H1 (cell line): Measurements from ENCODE around the gene KIAA1328. TPM values are rescaled to one million over a fixed set of nuclear protein-coding genes. Genes with fewer than 3 reads are reported as not detected.

Source experiments
- ATF3 ChIP-seq: IDR thresholded peaks from 2 replicates; pipeline ENCODE4 v1.6.1; 2011; ENCODE audit warnings: low read depth, mild to moderate bottlenecking, low read length; ENCODE audit not compliant: insufficient read depth
- EZH2 ChIP-seq: fragments of 200-600 bp; sonication (generic); IDR thresholded peaks from 2 replicates; pipeline ENCODE4 v1.7.1; 2012; ENCODE audit warnings: low read depth, mild to moderate bottlenecking, moderate library complexity, low read length, inconsistent platforms; ENCODE audit not compliant: severe bottlenecking
- NRF1 ChIP-seq: IDR thresholded peaks from 2 replicates; pipeline ENCODE4 v1.6.1; 2011; ENCODE audit warnings: mild to moderate bottlenecking, low read depth, low read length, improper control_type of control experiment
- ZNF274 ChIP-seq: IDR thresholded peaks from 2 replicates; pipeline ENCODE4 v1.7.0; 2012; ENCODE audit warnings: low read length, borderline replicate concordance; ENCODE audit errors: extremely low read depth
- polyA plus RNA-seq, 7 experiments: library from polyadenylated mRNA; depleted of rRNA in 3 of 7; stranded (reverse) in 5 of 7; unstranded in 2 of 7; fragments of >200 nt in 5 of 7; fragments of 200-250 nt in 2 of 7; gene quantifications; 1 replicate in 5 of 7; 2 replicates in 1 of 7; 4 replicates in 1 of 7; pipeline versions ENCODE4 v1.2.1 to v1.2.3, GENCODE V29; 2011 to 2013; ENCODE audit warnings: missing spikeins in 2 of 7, mixed read lengths in 2 of 7
- total RNA-seq: library from RNA; stranded (reverse); fragmentation: NEBNext Ultra II Directional; extraction: Animal tissue kit (Norgen Biotek cat#: 25700); gene quantifications from 2 replicates; pipeline ENCODE4 v1.2.1, GENCODE V29; 2021

The KIAA1328 gene
- total and polyA plus RNA-seq, 2 of the 8 experiments (the other 6 are each of a cell fraction or from before 2014, with no cell fraction given): 2.6 to 5.7 TPM

GRCh38 chr18:37182340-37183135 is 353.6 kb downstream of the KIAA1328 start (continued):
- no peak for TF ChIP-seq ATF3
- TF ChIP-seq EZH2: no peak
- no peak for TF ChIP-seq ZNF274
- no peak for TF ChIP-seq NRF1
- TF ChIP-seq, all 59 proteins: peak for 0
